GM12864 (cell line): ENCODE data around the gene MACROH2A2.

Experiments used
- DNase-seq: peaks from one replicate; pipeline ENCODE4 v3.0.0-alpha.2; 2011; ENCODE audit warnings: low read depth
- H3K4me3 ChIP-seq: 2 replicates; pipeline ENCODE4 v1.5.1; 2011; ENCODE audit warnings: mild to moderate bottlenecking, low read depth, low read length, control low read depth
- TF ChIP-seq, protein P1 (sequence below): IDR thresholded peaks from 2 replicates; pipeline ENCODE4 v1.5.1; 2011; ENCODE audit warnings: low read depth, mild to moderate bottlenecking, moderate library complexity, low read length, control low read depth, inconsistent platforms; ENCODE audit errors: missing control alignments

The MACROH2A2 gene

DNA sequence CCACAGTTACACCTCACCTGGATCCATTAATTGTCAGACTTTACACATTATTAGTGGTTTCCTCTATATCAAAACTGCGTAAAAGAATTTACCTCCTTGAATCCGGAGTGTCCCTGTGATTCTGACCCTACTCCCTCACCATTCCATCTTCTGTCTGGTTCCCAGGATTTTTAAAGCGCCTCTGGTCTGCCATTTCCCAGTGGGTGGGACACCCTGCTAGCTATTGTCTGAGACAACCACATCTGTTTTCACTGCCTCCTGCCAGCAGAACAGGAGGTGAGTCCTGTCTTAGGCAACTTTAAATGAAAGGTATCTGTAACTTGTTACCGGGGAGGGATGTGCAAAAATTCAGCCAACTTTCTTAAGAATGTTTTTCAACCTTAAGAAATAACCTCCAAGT, 2.3 kb downstream of the MACROH2A2 start:
- TF ChIP-seq, protein P1, sequence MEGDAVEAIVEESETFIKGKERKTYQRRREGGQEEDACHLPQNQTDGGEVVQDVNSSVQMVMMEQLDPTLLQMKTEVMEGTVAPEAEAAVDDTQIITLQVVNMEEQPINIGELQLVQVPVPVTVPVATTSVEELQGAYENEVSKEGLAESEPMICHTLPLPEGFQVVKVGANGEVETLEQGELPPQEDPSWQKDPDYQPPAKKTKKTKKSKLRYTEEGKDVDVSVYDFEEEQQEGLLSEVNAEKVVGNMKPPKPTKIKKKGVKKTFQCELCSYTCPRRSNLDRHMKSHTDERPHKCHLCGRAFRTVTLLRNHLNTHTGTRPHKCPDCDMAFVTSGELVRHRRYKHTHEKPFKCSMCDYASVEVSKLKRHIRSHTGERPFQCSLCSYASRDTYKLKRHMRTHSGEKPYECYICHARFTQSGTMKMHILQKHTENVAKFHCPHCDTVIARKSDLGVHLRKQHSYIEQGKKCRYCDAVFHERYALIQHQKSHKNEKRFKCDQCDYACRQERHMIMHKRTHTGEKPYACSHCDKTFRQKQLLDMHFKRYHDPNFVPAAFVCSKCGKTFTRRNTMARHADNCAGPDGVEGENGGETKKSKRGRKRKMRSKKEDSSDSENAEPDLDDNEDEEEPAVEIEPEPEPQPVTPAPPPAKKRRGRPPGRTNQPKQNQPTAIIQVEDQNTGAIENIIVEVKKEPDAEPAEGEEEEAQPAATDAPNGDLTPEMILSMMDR: no peak
- no peak for DNase-seq
- no peak overlapping the region for H3K4me3 ChIP-seq

DNA sequence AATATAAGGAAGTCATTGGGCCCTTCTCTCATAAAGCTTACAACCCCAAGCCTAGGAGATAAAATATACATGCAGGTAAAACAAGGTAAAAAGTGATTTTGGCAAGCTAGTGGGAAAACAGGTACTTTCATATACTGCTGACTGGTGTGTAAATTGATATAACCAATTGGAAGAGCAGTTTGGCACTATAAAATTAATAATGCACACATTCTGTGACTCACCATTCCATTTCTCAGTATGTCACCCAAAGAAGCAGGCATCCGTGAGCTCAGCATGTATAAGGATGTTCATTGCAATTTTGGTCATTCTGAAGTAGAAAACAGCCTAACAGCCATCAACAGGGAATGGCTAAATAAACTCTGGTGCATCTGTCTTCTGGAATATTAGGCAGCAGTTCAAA, 2.9 kb downstream of the MACROH2A2 start:
- no peak overlapping the region for H3K4me3 ChIP-seq
- no peak for DNase-seq
- TF ChIP-seq, protein P1: no peak

DNA sequence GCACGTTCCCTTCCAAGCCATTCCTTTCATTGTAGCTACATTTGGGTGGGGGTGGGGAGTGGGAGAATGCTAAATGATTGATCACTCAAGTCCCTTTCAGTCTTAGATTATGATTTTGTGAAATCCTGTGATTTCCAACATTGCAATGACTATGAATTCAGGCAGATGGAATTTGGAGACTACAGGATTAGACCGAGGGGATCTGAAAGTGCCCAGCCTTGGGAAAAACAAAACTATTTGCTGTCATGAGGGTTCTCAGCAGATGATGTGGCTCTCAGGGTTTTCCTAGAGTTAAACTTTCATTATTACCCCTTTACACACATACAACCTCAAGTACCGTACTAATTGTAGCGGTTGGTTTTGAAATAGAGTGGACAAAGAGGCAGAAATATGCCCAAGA, 4.7 kb downstream of the MACROH2A2 start:
- TF ChIP-seq, protein P1: no peak
- H3K4me3 ChIP-seq: no peak overlapping the region
- DNase-seq: no peak

DNA sequence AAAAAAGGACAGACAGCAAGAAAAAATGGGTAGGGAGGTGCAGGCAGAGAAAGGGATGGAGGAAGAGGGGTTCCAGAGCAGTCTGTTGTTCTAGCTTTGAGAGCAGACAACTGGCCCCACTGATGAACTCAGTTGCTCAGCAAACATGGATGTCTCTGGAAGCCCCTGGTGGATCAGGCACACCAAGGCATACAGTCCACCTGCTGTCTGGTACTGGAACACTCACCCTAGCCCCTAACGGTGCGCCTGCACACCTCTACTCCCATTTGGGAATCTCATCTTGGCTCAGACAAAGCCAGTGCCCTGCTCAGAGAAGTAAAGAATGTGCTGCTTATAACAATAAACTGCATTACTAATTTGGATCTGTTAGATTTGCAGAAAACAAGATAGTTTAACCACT, 7.7 kb downstream of the MACROH2A2 start:
- no peak for DNase-seq
- H3K4me3 ChIP-seq: no peak overlapping the region
- TF ChIP-seq, protein P1: no peak

DNA sequence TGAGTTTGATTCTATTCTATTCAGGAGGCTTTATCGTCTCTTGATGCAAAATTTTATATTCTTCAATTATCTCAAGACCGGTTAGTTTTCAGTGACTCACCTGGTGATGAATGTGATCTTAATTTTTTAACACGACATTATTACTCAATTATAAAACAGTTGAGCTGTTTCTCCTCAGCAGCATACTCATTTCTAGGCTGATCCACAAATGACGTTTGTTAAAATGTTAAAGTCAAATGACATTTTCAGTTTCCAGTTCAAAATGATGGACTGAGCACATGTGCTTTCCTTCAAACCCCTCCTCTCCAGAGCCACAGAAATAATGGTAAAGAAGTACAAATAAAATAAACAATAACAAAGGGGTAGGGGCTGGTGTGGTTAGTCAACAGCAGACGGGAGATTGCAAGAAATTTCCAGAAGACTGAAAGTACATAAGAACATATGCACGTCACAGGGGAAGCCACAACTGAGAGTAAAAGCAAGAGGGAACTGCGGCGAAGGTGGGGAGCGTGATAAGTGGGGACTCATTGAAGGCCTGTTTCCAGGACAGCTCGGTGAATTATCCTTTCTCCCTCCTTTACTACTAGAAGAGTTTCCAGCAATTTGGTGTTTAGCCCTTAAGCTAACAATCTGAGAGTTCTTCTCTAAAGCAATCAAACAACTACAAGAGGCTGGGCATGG, 10.9 kb downstream of the MACROH2A2 start:
- TF ChIP-seq, protein P1: no peak
- H3K4me3 ChIP-seq: no peak overlapping the region
- DNase-seq: no peak

DNA sequence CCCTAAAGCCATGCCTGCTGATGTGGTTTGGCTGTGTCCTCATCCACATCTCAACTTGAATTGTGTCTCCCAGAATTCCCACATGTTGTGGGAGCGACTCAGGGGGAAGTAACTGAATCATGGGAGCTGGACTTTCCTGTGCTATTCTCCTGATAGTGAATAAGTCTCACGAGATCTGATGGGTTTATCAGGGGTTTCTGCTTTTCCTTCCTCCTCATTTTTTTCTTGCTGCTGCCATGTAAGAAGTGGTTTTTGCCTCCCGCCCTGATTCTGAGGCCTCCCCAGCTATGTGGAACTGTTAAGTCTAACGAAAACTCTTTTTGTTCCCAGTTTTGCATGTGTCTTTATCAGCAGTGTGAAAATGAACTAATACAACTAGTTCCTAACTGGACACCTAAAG, 11.8 kb downstream of the MACROH2A2 start:
- H3K4me3 ChIP-seq: no peak overlapping the region
- TF ChIP-seq, protein P1: no peak
- no peak for DNase-seq

DNA sequence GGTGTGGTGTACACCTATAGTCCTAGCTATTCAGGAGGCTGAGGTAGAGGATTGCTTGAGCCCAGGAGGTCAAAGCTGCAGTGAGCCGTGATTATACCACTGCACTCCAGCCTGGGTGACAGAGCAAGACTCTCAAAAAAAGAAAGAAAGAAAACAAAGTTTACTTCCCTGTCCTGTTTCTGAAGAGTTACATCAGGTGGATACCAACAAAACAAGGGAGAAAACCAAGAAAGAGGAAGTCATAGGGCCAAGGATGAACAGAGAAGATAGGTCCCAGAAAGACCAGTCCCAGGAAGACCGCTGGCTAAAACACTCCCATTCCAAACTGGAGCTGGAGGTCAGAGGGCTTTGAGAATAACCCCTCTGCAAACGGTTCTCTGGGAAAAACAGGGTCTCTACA, 13.5 kb downstream of the MACROH2A2 start:
- DNase-seq: no peak
- no peak overlapping the region for H3K4me3 ChIP-seq
- TF ChIP-seq, protein P1: no peak
